Mesenchymal stem cell (in vitro differentiated cells and primary cell): Measurements from ENCODE around the gene PRAMEF18.
"Not testable (repeated sequence)": the region's sequence is repeated elsewhere in the genome, so short reads cannot be mapped to it uniquely, and the experiment has no call there.

Source experiments
- DNase-seq: peaks from one replicate; pipeline ENCODE4 v3.0.0-alpha.2; 2013
- H2AFZ ChIP-seq: one replicate; pipeline ENCODE4 v1.6.1; 2013; ENCODE audit warnings: low read depth, mild to moderate bottlenecking, control low read depth, inconsistent platforms, low read length, moderate library complexity
- H2AK5ac ChIP-seq: 2 replicates; pipeline ENCODE4 v1.6.1; 2013; ENCODE audit warnings: low read length, moderate library complexity, mild to moderate bottlenecking, inconsistent platforms; ENCODE audit not compliant: severe bottlenecking
- H2BK120ac ChIP-seq: one replicate; pipeline ENCODE4 v1.6.1; 2013; ENCODE audit warnings: low read depth, mild to moderate bottlenecking, inconsistent platforms, low read length, moderate library complexity
- H2BK12ac ChIP-seq, 2 experiments: one replicate each; pipeline ENCODE4 v1.6.1; 2013; ENCODE audit warnings: inconsistent platforms in 2 of 2, low read length in 2 of 2, mild to moderate bottlenecking in 2 of 2, moderate library complexity in 2 of 2, control low read depth in 1 of 2
- H2BK15ac ChIP-seq: one replicate; pipeline ENCODE4 v1.6.1; 2013; ENCODE audit warnings: mild to moderate bottlenecking, low read depth, inconsistent platforms; ENCODE audit not compliant: poor library complexity, severe bottlenecking
- H2BK5ac ChIP-seq: 2 replicates; pipeline ENCODE4 v1.6.1; 2013; ENCODE audit warnings: low read depth, mild to moderate bottlenecking, low read length, control low read depth, inconsistent platforms; ENCODE audit not compliant: poor library complexity, severe bottlenecking
- H3K14ac ChIP-seq, 2 experiments: one replicate each; pipeline ENCODE4 v1.6.1; 2013; ENCODE audit warnings: inconsistent platforms in 2 of 2, low read length in 2 of 2, control low read depth in 1 of 2, mild to moderate bottlenecking in 1 of 2, moderate library complexity in 1 of 2
- H3K18ac ChIP-seq, 2 experiments: one replicate each; pipeline ENCODE4 v1.6.1; 2013; ENCODE audit warnings: inconsistent platforms in 2 of 2, low read length in 2 of 2, control low read depth in 1 of 2, low read depth in 1 of 2, mild to moderate bottlenecking in 1 of 2
- H3K23ac ChIP-seq, 2 experiments: one replicate each; pipeline ENCODE4 v1.6.1; 2013; ENCODE audit warnings: inconsistent platforms in 2 of 2, low read length in 2 of 2, mild to moderate bottlenecking in 2 of 2, moderate library complexity in 2 of 2, control low read depth in 1 of 2
- H3K27ac ChIP-seq: 2 replicates; pipeline ENCODE4 v1.5.1; 2013; ENCODE audit warnings: mild to moderate bottlenecking, moderate library complexity, low read length, control low read depth, inconsistent platforms; ENCODE audit not compliant: poor library complexity, severe bottlenecking
- H3K27me3 ChIP-seq, 2 experiments: 2 replicates each; pipeline versions ENCODE4 v1.6.1 to v1.7.0; 2013; ENCODE audit warnings: low read length in 2 of 2, mild to moderate bottlenecking in 2 of 2, moderate library complexity in 2 of 2, control low read depth in 1 of 2, inconsistent platforms in 1 of 2; ENCODE audit not compliant: control insufficient read depth in 1 of 2, insufficient read depth in 1 of 2
- H3K36me3 ChIP-seq, 2 experiments: 2 replicates each; pipeline versions ENCODE4 v1.6.1 to v1.7.0; 2013; ENCODE audit warnings: low read length in 2 of 2, control low read depth in 1 of 2, inconsistent platforms in 1 of 2, low read depth in 1 of 2, mild to moderate bottlenecking in 1 of 2; ENCODE audit not compliant: insufficient read depth in 2 of 2, control insufficient read depth in 1 of 2
- H3K4ac ChIP-seq, 2 experiments: one replicate each; pipeline ENCODE4 v1.6.1; 2013; ENCODE audit warnings: inconsistent platforms in 2 of 2, low read length in 2 of 2, mild to moderate bottlenecking in 2 of 2, moderate library complexity in 2 of 2, control low read depth in 1 of 2, low read depth in 1 of 2
- H3K4me1 ChIP-seq: 2 replicates; pipeline ENCODE4 v1.6.1; 2013; ENCODE audit warnings: low read depth, low read length, control low read depth; ENCODE audit not compliant: control insufficient read depth, insufficient read depth
- H3K4me2 ChIP-seq: 2 replicates; pipeline ENCODE4 v1.6.1; 2013; ENCODE audit warnings: low read length, mild to moderate bottlenecking, inconsistent platforms; ENCODE audit not compliant: poor library complexity, severe bottlenecking
- H3K4me3 ChIP-seq, 2 experiments: 2 replicates each; pipeline versions ENCODE4 v1.5.1 to v1.7.0; 2013; ENCODE audit warnings: low read length in 2 of 2, mild to moderate bottlenecking in 2 of 2, control low read depth in 1 of 2, low read depth in 1 of 2; ENCODE audit not compliant: insufficient read depth in 1 of 2
- H3K79me1 ChIP-seq: replicated peaks from 2 replicates; pipeline ENCODE4 v1.6.1; 2013; ENCODE audit warnings: mild to moderate bottlenecking, control low read depth, low read length, inconsistent platforms; ENCODE audit not compliant: poor library complexity, severe bottlenecking
- H3K9ac ChIP-seq: 2 replicates; pipeline ENCODE4 v1.7.0; 2013; ENCODE audit warnings: mild to moderate bottlenecking, low read length, moderate library complexity
- H3K9me3 ChIP-seq: 2 replicates; pipeline ENCODE4 v1.7.0; 2013; ENCODE audit warnings: mild to moderate bottlenecking, low read length; ENCODE audit not compliant: control insufficient read depth
- H4K8ac ChIP-seq: one replicate; pipeline ENCODE4 v1.6.1; 2013; ENCODE audit warnings: inconsistent platforms, mild to moderate bottlenecking, low read length, moderate library complexity
- H4K91ac ChIP-seq: one replicate; pipeline ENCODE4 v1.6.1; 2013; ENCODE audit warnings: mild to moderate bottlenecking, low read length, inconsistent platforms
- whole genome bisulfite sequencing: methylation state at CpG from one replicate; pipeline ENCODE4 v1.1.7; 2013; ENCODE audit warnings: mixed read lengths; 5-methylcytosine and 5-hydroxymethylcytosine counted together

Gene PRAMEF18

DNA sequence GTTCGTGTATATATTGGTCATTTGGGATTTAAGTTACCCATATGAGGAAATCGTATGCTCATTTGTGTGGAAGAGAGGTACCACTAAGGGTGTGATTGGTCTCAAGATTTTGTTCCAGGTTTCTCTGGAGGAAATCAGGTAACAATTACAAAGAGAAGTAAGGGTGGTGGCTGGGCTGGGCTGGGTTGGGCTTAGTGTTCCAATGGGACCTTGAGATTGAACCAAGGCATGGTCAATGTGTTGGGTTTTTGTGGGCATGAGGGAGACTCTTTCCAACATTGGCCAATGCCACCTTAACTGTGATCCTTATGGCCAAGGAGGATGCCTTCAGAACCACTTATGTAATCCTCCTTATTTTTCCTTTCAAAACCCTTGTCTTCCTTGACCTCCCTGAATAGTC is 4.6 kb upstream of the PRAMEF18 start:
- not testable (repeated sequence) for H3K4ac ChIP-seq, H3K9ac ChIP-seq, H3K27ac ChIP-seq, H3K4me2 ChIP-seq, H3K18ac ChIP-seq, H3K27me3 ChIP-seq, H4K8ac ChIP-seq, H3K4me1 ChIP-seq, H3K36me3 ChIP-seq, H3K4me3 ChIP-seq, H2BK5ac ChIP-seq, H3K23ac ChIP-seq, H3K14ac ChIP-seq, H4K91ac ChIP-seq, H2AFZ ChIP-seq, H2BK120ac ChIP-seq, H3K79me1 ChIP-seq, H2BK15ac ChIP-seq, H2AK5ac ChIP-seq, DNase-seq, H3K9me3 ChIP-seq, H2BK12ac ChIP-seq
- WGBS: 65% methylated on average over 2 of the region's 2 CpGs

DNA sequence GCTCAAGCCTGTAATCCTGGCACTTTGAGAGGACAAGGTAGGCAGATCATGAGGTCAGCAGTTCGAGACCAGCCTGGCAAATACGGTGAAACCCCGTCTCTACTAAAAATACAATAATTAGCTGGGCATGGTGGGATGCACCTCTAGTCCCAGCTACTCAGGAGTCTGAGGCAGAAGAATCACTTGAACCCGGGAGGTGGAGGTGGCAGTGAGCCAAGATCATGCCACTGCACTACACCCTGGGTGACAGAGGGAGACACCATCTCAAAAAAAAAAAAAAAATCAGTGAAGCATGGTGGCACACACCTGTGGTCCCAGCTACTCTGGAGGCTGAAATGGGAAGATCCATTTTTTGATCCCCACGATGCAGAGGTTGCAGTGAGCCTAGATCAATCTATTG is 4.1 kb upstream of the PRAMEF18 start:
- H4K91ac ChIP-seq, H3K79me1 ChIP-seq, H3K14ac ChIP-seq, H3K27me3 ChIP-seq, DNase-seq, H2BK15ac ChIP-seq, H3K9me3 ChIP-seq, H2AFZ ChIP-seq, H3K18ac ChIP-seq, H3K4me2 ChIP-seq, H3K4ac ChIP-seq, H3K36me3 ChIP-seq, H3K9ac ChIP-seq, H3K4me1 ChIP-seq, H3K27ac ChIP-seq, H3K4me3 ChIP-seq, H2BK5ac ChIP-seq, H2BK12ac ChIP-seq, H2BK120ac ChIP-seq, H2AK5ac ChIP-seq, H4K8ac ChIP-seq, H3K23ac ChIP-seq: not testable (repeated sequence)
- WGBS: 70% methylated on average over 5 of the region's 5 CpGs

GRCh38 chr1:13228343-13228781 is 2.4 kb upstream of the PRAMEF18 start:
- Histone ChIP-seq H3K36me3 (no peaks in the 10 kb centered on the region), H3K27me3 (peaks cover 0 to 6% of the 10 kb centered on the region in 2 experiments), H2BK5ac (no peak overlapping the region), H3K4me1 (no peaks in the 10 kb centered on the region), H3K18ac (no peak overlapping the region), H3K27ac (no peak overlapping the region), H3K14ac (no peak overlapping the region), H2BK15ac (no peak overlapping the region), H2BK12ac (no peak overlapping the region), H4K91ac (no peak overlapping the region), H3K4me3 (no peak overlapping the region), H2AK5ac (no peak overlapping the region), H2BK120ac (no peak overlapping the region), H3K4ac (no peak overlapping the region), H2AFZ (no peak overlapping the region), H3K4me2 (no peak overlapping the region), H3K9ac (no peak overlapping the region), H4K8ac (no peak overlapping the region), H3K9me3 (no peaks in the 10 kb centered on the region), H3K23ac (no peak overlapping the region), H3K79me1 (no peaks in the 10 kb centered on the region)
- 68% methylated on average over 7 of the region's 7 CpGs for WGBS
- no peak for DNase-seq

GRCh38 chr1:13227271-13228055 is 1.5 kb upstream of the PRAMEF18 start:
- DNase-seq, H3K36me3 ChIP-seq, H2AFZ ChIP-seq, H4K8ac ChIP-seq, H3K4ac ChIP-seq, H2AK5ac ChIP-seq, H2BK5ac ChIP-seq, H3K18ac ChIP-seq, H3K4me1 ChIP-seq, H3K4me3 ChIP-seq, H3K14ac ChIP-seq, H2BK15ac ChIP-seq, H2BK12ac ChIP-seq, H2BK120ac ChIP-seq, H3K27me3 ChIP-seq, H3K23ac ChIP-seq, H3K9ac ChIP-seq, H3K79me1 ChIP-seq, H3K9me3 ChIP-seq, H4K91ac ChIP-seq, H3K27ac ChIP-seq, H3K4me2 ChIP-seq: not testable (repeated sequence)
- 70% methylated on average over 7 of the region's 8 CpGs for WGBS
